ENCODE results near the gene ATP5F1E. TPM values are rescaled to one million over a fixed set of nuclear protein-coding genes. Genes with fewer than 3 reads are reported as not detected.

Gene ATP5F1E
- total RNA-seq, 1 donor from 2014 or later = 28.2 TPM

DNA sequence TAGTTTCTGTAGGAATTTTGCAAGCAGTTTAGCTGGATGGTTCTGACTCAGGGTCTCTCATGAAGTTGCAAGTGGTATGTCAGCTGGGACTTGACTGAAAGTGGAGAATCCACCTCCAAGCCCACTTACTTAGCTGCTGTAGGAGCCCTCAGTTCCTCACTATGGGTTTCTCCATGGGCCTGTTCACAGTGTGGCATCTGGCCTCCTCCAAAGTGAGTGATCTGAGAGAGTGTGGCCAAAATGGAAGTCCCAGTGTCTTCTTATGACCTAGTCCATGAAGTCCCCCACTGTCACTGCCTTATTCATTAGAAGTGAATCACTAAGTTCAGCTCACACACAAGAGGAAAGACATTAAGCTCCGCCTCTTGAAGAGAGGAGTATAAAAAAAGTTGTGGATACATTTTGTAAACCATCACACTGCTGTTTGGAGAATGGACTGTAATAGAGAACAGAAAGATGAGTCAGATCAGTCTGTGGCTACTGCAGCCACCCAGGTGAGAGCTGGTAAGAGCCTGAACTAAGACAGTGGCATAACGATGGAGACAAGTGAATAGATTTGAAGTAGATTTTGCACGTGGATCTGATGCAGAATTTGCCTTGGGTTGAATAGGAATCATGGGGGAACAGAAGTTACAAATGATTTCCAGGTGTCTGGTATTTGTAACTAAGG is 55.9 kb downstream of the ATP5F1E start:
- Histone ChIP-seq H3K4me3 (ENCODE audit: low read length in 3 of 3) (no peak overlapping the region), H3K4me1 (ENCODE audit: control insufficient read depth in 3 of 3, insufficient read depth in 3 of 3, low read length in 3 of 3) (peaks cover 0 to 3% (median 0%) of the 10 kb centered on the region in 3 donors), H3K9me3 (ENCODE audit: control insufficient read depth in 3 of 3, low read length in 3 of 3) (peaks cover 0 to 6% (median 3%) of the 10 kb centered on the region in 3 donors), H3K36me3 (ENCODE audit: control insufficient read depth in 3 of 3, insufficient read depth in 3 of 3, low read length in 3 of 3) (no peaks in the 10 kb centered on the region), H3K9ac (ENCODE audit: low read depth in 1 of 3, low read length in 3 of 3) (no peak overlapping the region), H3K27ac (ENCODE audit: low read depth, low read length) (no peak overlapping the region), H3K27me3 (ENCODE audit: control insufficient read depth in 3 of 3, insufficient read depth in 3 of 3, low read length in 3 of 3) (no peaks in the 10 kb centered on the region)

Other genes starting within 250 kb of the ATP5F1E start
- gene GNAS-AS1, start 181.4 kb downstream of the ATP5F1E start, total RNA-seq = 1.0 TPM
- gene GNAS, start 179.6 kb downstream of the ATP5F1E start, total RNA-seq = 820 TPM
- 41.2 TPM for gene NELFCD, start 51.1 kb downstream of the ATP5F1E start, total RNA-seq
- 59.5 TPM for gene CTSZ, start 25.1 kb downstream of the ATP5F1E start, total RNA-seq
- 1.0 TPM for gene TUBB1, start 12.9 kb downstream of the ATP5F1E start, total RNA-seq
- 38.6 TPM for gene PRELID3B, start 10.5 kb upstream of the ATP5F1E start, total RNA-seq
- gene ZNF831, start 131.5 kb upstream of the ATP5F1E start, total RNA-seq = under 0.01 TPM